Measurements from ENCODE around the gene DSCAM.
"Not testable (repeated sequence)": the region's sequence is repeated elsewhere in the genome, so short reads cannot be mapped to it uniquely, and the experiment has no call there.

DSCAM gene

GRCh38 chr21:40250514-40251294 lies 596.3 kb downstream of the DSCAM start:
- no peak for DNase-seq (ENCODE audit: low spot score)

GRCh38 chr21:40244981-40245380 lies 602.0 kb downstream of the DSCAM start:
- DNase-seq (ENCODE audit: low spot score): no peak

GRCh38 chr21:40243685-40244084 lies 603.3 kb downstream of the DSCAM start:
- DNase-seq (ENCODE audit: low spot score): no peak

GRCh38 chr21:40242586-40243265 lies 604.2 kb downstream of the DSCAM start:
- DNase-seq (ENCODE audit: low spot score): no peak

GRCh38 chr21:40235528-40235927 lies 611.4 kb downstream of the DSCAM start:
- DNase-seq (ENCODE audit: low spot score): no peak

GRCh38 chr21:40231979-40232378 lies 615.0 kb downstream of the DSCAM start:
- DNase-seq (ENCODE audit: low spot score): no peak

GRCh38 chr21:40227096-40227495 lies 619.9 kb downstream of the DSCAM start:
- DNase-seq (ENCODE audit: low spot score): no peak

- DNase-seq (ENCODE audit: low spot score): no peak
Observed at GRCh38 chr21:40215941-40216340, 631.0 kb downstream of the DSCAM start.

- no peak for DNase-seq (ENCODE audit: low spot score)
Observed at GRCh38 chr21:40210251-40210650, 636.7 kb downstream of the DSCAM start.

- no peak for DNase-seq (ENCODE audit: low spot score)
Observed at GRCh38 chr21:40208948-40209345, 638.0 kb downstream of the DSCAM start.

- DNase-seq (ENCODE audit: low spot score): no peak
Observed at GRCh38 chr21:40208206-40208947, 638.6 kb downstream of the DSCAM start.

- no peak for DNase-seq (ENCODE audit: low spot score)
Observed at GRCh38 chr21:40200946-40201345, 646.0 kb downstream of the DSCAM start.

GRCh38 chr21:40200126-40200525 lies 646.8 kb downstream of the DSCAM start:
- no peak for DNase-seq (ENCODE audit: low spot score)

- DNase-seq (ENCODE audit: low spot score): no peak
Observed at GRCh38 chr21:40194185-40194980, 652.6 kb downstream of the DSCAM start.

GRCh38 chr21:40191616-40192015 lies 655.3 kb downstream of the DSCAM start:
- DNase-seq (ENCODE audit: low spot score): no peak

- DNase-seq (ENCODE audit: low spot score): no peak
Observed at GRCh38 chr21:40191196-40191595, 655.8 kb downstream of the DSCAM start.

GRCh38 chr21:40187946-40188654 lies 658.9 kb downstream of the DSCAM start:
- no peak for DNase-seq (ENCODE audit: low spot score)

GRCh38 chr21:40187244-40187643 lies 659.7 kb downstream of the DSCAM start:
- DNase-seq (ENCODE audit: low spot score): no peak

- no peak for DNase-seq (ENCODE audit: low spot score)
Observed at GRCh38 chr21:40186045-40186444, 660.9 kb downstream of the DSCAM start.

- DNase-seq (ENCODE audit: low spot score): no peak
Observed at GRCh38 chr21:40185208-40185607, 661.8 kb downstream of the DSCAM start.

GRCh38 chr21:40182491-40182890 lies 664.5 kb downstream of the DSCAM start:
- not testable (repeated sequence) for DNase-seq (ENCODE audit: low spot score)
